HepG2 (cell line): ENCODE measurements around the gene TCF7L2.

Source experiments
- HNRNPH1 ChIP-seq: fragments of 200-400 bp; formaldehyde crosslinking; optimal IDR thresholded peaks from 2 replicates; pipeline ENCODE3; 2017; ENCODE audit warnings: mild to moderate bottlenecking, low read depth, low read length
- HOXA7 ChIP-seq: sonication (generic); formaldehyde crosslinking; IDR thresholded peaks from 2 replicates; pipeline ENCODE4 v1.8.1; 2022; ENCODE audit warnings: mild to moderate bottlenecking, missing genetic modification reagents, moderate library complexity
- RAD21 ChIP-seq: fragments of 450-650 bp; formaldehyde crosslinking; IDR thresholded peaks from 2 replicates; pipeline ENCODE4 v1.5.0; 2020; ENCODE audit warnings: mild to moderate bottlenecking
- REST ChIP-seq, 2 experiments: IDR thresholded peaks; 2 replicates each; pipeline ENCODE4 v1.6.1; 2011 to 2012; ENCODE audit warnings: low read length in 2 of 2, borderline replicate concordance in 1 of 2, low read depth in 1 of 2, mild to moderate bottlenecking in 1 of 2, moderate library complexity in 1 of 2
- SRSF1 ChIP-seq: fragments of 200-400 bp; formaldehyde crosslinking; optimal IDR thresholded peaks from 2 replicates; pipeline ENCODE3; 2017; ENCODE audit warnings: mild to moderate bottlenecking, low read depth, low read length, moderate library complexity
- ZNF768 ChIP-seq: sonication (generic); formaldehyde crosslinking; IDR thresholded peaks from 2 replicates; pipeline ENCODE4 v1.4.0; 2020; ENCODE audit warnings: missing genetic modification reagents
- TF ChIP-seq, protein P1 (sequence below), 2 experiments: sonication (generic) in 1 of 2; formaldehyde crosslinking in 1 of 2; IDR thresholded peaks; 2 replicates each; pipeline versions ENCODE4 v1.4.0 to v1.6.1; 2018 to 2020; ENCODE audit warnings: missing genetic modification reagents in 2 of 2, borderline replicate concordance in 1 of 2, low read depth in 1 of 2, mild to moderate bottlenecking in 1 of 2, missing biosample characterization in 1 of 2

- no peak for TF ChIP-seq HNRNPH1
- TF ChIP-seq SRSF1: no peak
- no peak for TF ChIP-seq ZNF768 (CRISPR knock-in tag)
- no peak for TF ChIP-seq RAD21 (CRISPR knock-in tag)
- TF ChIP-seq REST (IDR thresholded peaks at IDR 0.05; ENCODE audit: borderline replicate concordance in 1 of 2, low read depth in 1 of 2, low read length in 2 of 2): no peak
- TF ChIP-seq, protein P1, sequence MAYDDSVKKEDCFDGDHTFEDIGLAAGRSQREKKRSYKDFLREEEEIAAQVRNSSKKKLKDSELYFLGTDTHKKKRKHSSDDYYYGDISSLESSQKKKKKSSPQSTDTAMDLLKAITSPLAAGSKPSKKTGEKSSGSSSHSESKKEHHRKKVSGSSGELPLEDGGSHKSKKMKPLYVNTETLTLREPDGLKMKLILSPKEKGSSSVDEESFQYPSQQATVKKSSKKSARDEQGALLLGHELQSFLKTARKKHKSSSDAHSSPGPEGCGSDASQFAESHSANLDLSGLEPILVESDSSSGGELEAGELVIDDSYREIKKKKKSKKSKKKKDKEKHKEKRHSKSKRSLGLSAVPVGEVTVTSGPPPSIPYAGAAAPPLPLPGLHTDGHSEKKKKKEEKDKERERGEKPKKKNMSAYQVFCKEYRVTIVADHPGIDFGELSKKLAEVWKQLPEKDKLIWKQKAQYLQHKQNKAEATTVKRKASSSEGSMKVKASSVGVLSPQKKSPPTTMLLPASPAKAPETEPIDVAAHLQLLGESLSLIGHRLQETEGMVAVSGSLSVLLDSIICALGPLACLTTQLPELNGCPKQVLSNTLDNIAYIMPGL (CRISPR knock-in tag; IDR thresholded peaks at IDR 0.05; ENCODE audit: borderline replicate concordance in 1 of 2, low read depth in 1 of 2): no peak
- no peak for TF ChIP-seq HOXA7
Measured at GRCh38 chr10:113066561-113067312, 116.7 kb downstream of the TCF7L2 start.
